HepG2 (cell line): ENCODE results near the gene GAS2L1.

ENCODE experiments used
- ARHGAP35 ChIP-seq: sonication (generic); formaldehyde crosslinking; IDR thresholded peaks from 2 replicates; pipeline ENCODE4 v1.9.0; 2022; ENCODE audit warnings: mild to moderate bottlenecking, inconsistent platforms, moderate library complexity, missing genetic modification reagents, borderline replicate concordance
- ATF1 ChIP-seq: IDR thresholded peaks from 2 replicates; pipeline ENCODE4 v1.6.1; 2016; ENCODE audit warnings: mild to moderate bottlenecking, control low read depth
- BCLAF1 ChIP-seq: fragments of 450-650 bp; IDR thresholded peaks from 2 replicates; pipeline ENCODE4 v1.6.1; 2017; ENCODE audit warnings: mild to moderate bottlenecking
- CTCF ChIP-seq: sonication (generic); formaldehyde crosslinking; IDR thresholded peaks from 2 replicates; pipeline ENCODE4 v1.5.0; 2020; ENCODE audit warnings: mild to moderate bottlenecking, missing genetic modification reagents, moderate library complexity
- EHMT2 ChIP-seq: fragments of 200-600 bp; sonication (generic); IDR thresholded peaks from 2 replicates; pipeline ENCODE4 v1.7.0; 2017; ENCODE audit warnings: antibody characterized with exemption, low read depth, low read length, borderline replicate concordance
- FOXK1 ChIP-seq: sonication (generic); formaldehyde crosslinking; IDR thresholded peaks from 2 replicates; pipeline ENCODE4 v1.4.0; 2020; ENCODE audit warnings: low read depth, missing genetic modification reagents, borderline replicate concordance
- HNRNPK ChIP-seq: fragments of 200-400 bp; formaldehyde crosslinking; IDR thresholded peaks from 2 replicates; pipeline ENCODE4 v1.6.1; 2018; ENCODE audit warnings: low read length, low read depth, moderate library complexity, mild to moderate bottlenecking; ENCODE audit not compliant: poor library complexity, severe bottlenecking
- NFATC3 ChIP-seq: sonication (generic); formaldehyde crosslinking; IDR thresholded peaks from 2 replicates; pipeline ENCODE4 v1.5.1; 2020; ENCODE audit warnings: mild to moderate bottlenecking, missing genetic modification reagents
- NFRKB ChIP-seq: fragments of 450-650 bp; IDR thresholded peaks from 2 replicates; pipeline ENCODE4 v1.6.1; 2017
- ZFP36L2 ChIP-seq: sonication (generic); formaldehyde crosslinking; IDR thresholded peaks from 2 replicates; pipeline ENCODE4 v1.4.0; 2020; ENCODE audit warnings: missing genetic modification reagents
- ZNF256 ChIP-seq: sonication (generic); formaldehyde crosslinking; conservative IDR thresholded peaks from 2 replicates; pipeline ENCODE4 v1.4.0; 2020; ENCODE audit warnings: missing genetic modification reagents
- ZNF597 ChIP-seq: sonication (generic); formaldehyde crosslinking; IDR thresholded peaks from 2 replicates; pipeline ENCODE4 v1.5.0; 2020; ENCODE audit warnings: missing genetic modification reagents
- ZSCAN29 ChIP-seq: sonication (generic); formaldehyde crosslinking; conservative IDR thresholded peaks from 2 replicates; pipeline ENCODE4 v1.4.0; 2020; ENCODE audit warnings: mild to moderate bottlenecking, missing genetic modification reagents

- TF ChIP-seq NFATC3 (CRISPR knock-in tag), result no peak
- TF ChIP-seq EHMT2, result no peak
- no peak for TF ChIP-seq ATF1 (CRISPR knock-in tag)
- no peak for TF ChIP-seq BCLAF1
- TF ChIP-seq HNRNPK, result no peak
- TF ChIP-seq ARHGAP35 (CRISPR knock-in tag), result no peak
- TF ChIP-seq ZNF597 (CRISPR knock-in tag), result no peak
- TF ChIP-seq NFRKB, result no peak
- TF ChIP-seq ZNF256 (CRISPR knock-in tag), result no peak
- no peak for TF ChIP-seq ZFP36L2 (CRISPR knock-in tag)
- no peak for TF ChIP-seq CTCF (CRISPR knock-in tag)
- no peak for TF ChIP-seq FOXK1
- TF ChIP-seq ZSCAN29 (CRISPR knock-in tag), result no peak
Observed at GRCh38 chr22:29315286-29316140, 9.1 kb downstream of the GAS2L1 start, which contains the start of gene RASL10A.
